ENCODE data around the gene HPS4. TPM values are rescaled to one million over a fixed set of nuclear protein-coding genes. Genes with fewer than 3 reads are reported as not detected.

Gene HPS4
- total RNA-seq, 2 experiments from 2014 or later = 61.6 to 67.0 TPM

- Mint-ChIP-seq H3K36me3 (ENCODE audit: low read depth) (peaks cover 90% of the 10 kb centered on the region), H3K4me3 (no peak overlapping the region), H3K27ac (no peak overlapping the region), H3K27me3 (no peaks in the 10 kb centered on the region), H3K4me1 (ENCODE audit: low read depth) (peaks cover 6% of the 10 kb centered on the region), H3K9me3 (no peaks in the 10 kb centered on the region)
- Histone ChIP-seq H3K9me3 (ENCODE audit: control insufficient read depth in 1 of 2, insufficient read depth in 1 of 2, low read length in 2 of 2) (no peaks in the 10 kb centered on the region), H3K27ac (ENCODE audit: low read depth in 1 of 2, low read length in 2 of 2) (no peak overlapping the region), H3K4me3 (ENCODE audit: low read length) (no peak overlapping the region), H3K4me1 (ENCODE audit: insufficient read depth, low read length) (no peaks in the 10 kb centered on the region), H3K27me3 (ENCODE audit: control insufficient read depth in 1 of 2, insufficient read depth in 2 of 2, low read length in 2 of 2) (no peaks in the 10 kb centered on the region), H3K36me3 (ENCODE audit: insufficient read depth, low read length) (peaks cover 90% of the 10 kb centered on the region)
- intact Hi-C loops (cut with DNase I, micrococcal nuclease) = no loop called here
- ATAC-seq (ENCODE audit: poor library complexity) (no peak), DNase-seq (no peak)
- TF ChIP-seq CTCF (IDR thresholded peaks at IDR 0.05) = no peak
- ChIA-PET CTCF (no interaction called here), POLR2A (interaction anchor here (1.7 kb wide), 1 partner anchor 19 kb away, joined by 6 read pairs; the partner anchor contains the start of genes HPS4 and SRRD)
Observed at GRCh38 chr22:26464312-26464711, 19.3 kb downstream of the HPS4 start.

GRCh38 chr22:26463688-26464087 is 19.9 kb downstream of the HPS4 start:
- no peak overlapping the region for H3K4me3 ChIP-seq (ENCODE audit: low read length)
- TF ChIP-seq CTCF (IDR thresholded peaks at IDR 0.05) = no peak
- no peaks in the 10 kb centered on the region for H3K9me3 Mint-ChIP-seq
- no peaks in the 10 kb centered on the region for H3K27me3 ChIP-seq (ENCODE audit: control insufficient read depth in 1 of 2, insufficient read depth in 2 of 2, low read length in 2 of 2)
- H3K27ac ChIP-seq (ENCODE audit: low read depth in 1 of 2, low read length in 2 of 2) = no peak overlapping the region
- ATAC-seq (ENCODE audit: poor library complexity) (no peak), DNase-seq (no peak)
- peaks cover 88% of the 10 kb centered on the region for H3K36me3 Mint-ChIP-seq (ENCODE audit: low read depth)
- H3K27ac Mint-ChIP-seq = no peak overlapping the region
- H3K4me3 Mint-ChIP-seq = no peak overlapping the region
- peaks cover 6% of the 10 kb centered on the region for H3K4me1 Mint-ChIP-seq (ENCODE audit: low read depth)
- H3K27me3 Mint-ChIP-seq = no peaks in the 10 kb centered on the region
- CTCF ChIA-PET = no interaction called here
- H3K9me3 ChIP-seq (ENCODE audit: control insufficient read depth in 1 of 2, insufficient read depth in 1 of 2, low read length in 2 of 2) = no peaks in the 10 kb centered on the region
- no peaks in the 10 kb centered on the region for H3K4me1 ChIP-seq (ENCODE audit: insufficient read depth, low read length)
- H3K36me3 ChIP-seq (ENCODE audit: insufficient read depth, low read length) = peaks cover 88% of the 10 kb centered on the region
- intact Hi-C loops (cut with DNase I, micrococcal nuclease) = no loop called here
- POLR2A ChIA-PET = interaction anchor here (1.7 kb wide), 1 partner anchor 20 kb away, joined by 6 read pairs; the partner anchor contains the start of genes HPS4 and SRRD

DNA sequence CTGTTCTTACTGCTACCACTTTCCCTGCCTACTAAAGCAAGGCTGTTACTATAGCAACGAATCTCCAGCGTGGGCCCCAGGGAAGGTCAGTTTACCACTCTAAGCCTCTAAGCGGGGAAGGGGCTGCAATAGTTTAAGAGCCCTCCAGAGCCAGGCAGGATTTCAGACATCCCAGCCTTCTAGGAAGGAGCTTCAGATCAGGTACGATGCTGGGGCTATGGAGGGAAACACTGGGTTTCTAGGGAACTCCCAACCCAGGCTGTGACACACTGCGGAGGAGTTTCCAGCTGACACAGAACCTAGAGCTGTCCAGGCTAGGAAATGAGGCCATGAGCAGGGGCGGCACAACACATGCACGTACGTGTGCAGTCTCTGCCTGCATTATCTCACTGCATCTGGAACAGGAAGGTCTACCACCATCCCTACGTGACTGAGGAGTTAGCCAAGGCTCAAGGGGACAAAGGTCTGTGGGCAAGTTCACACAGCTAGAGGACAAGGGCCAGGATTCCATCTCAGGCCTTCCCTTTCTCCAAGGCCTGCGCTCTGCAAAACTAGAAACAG is 20.4 kb downstream of the HPS4 start:
- Mint-ChIP-seq H3K27ac (no peak overlapping the region), H3K4me3 (no peak overlapping the region), H3K27me3 (no peaks in the 10 kb centered on the region), H3K4me1 (ENCODE audit: low read depth) (peaks cover 6% of the 10 kb centered on the region), H3K9me3 (no peaks in the 10 kb centered on the region), H3K36me3 (ENCODE audit: low read depth) (peaks cover 88% of the 10 kb centered on the region)
- Histone ChIP-seq H3K27ac (ENCODE audit: low read depth in 1 of 2, low read length in 2 of 2) (no peak overlapping the region), H3K4me3 (ENCODE audit: low read length) (no peak overlapping the region), H3K27me3 (ENCODE audit: control insufficient read depth in 1 of 2, insufficient read depth in 2 of 2, low read length in 2 of 2) (no peaks in the 10 kb centered on the region), H3K9me3 (ENCODE audit: control insufficient read depth in 1 of 2, insufficient read depth in 1 of 2, low read length in 2 of 2) (no peaks in the 10 kb centered on the region), H3K36me3 (ENCODE audit: insufficient read depth, low read length) (peaks cover 87% of the 10 kb centered on the region), H3K4me1 (ENCODE audit: insufficient read depth, low read length) (no peaks in the 10 kb centered on the region)
- no peak for ATAC-seq (ENCODE audit: poor library complexity)
- no peak for DNase-seq
- no peak for TF ChIP-seq CTCF (IDR thresholded peaks at IDR 0.05)
- CTCF ChIA-PET = no interaction called here
- POLR2A ChIA-PET = interaction anchor here (1.7 kb wide), 1 partner anchor 20 kb away, joined by 6 read pairs; the partner anchor contains the start of genes HPS4 and SRRD
- intact Hi-C loops (cut with DNase I, micrococcal nuclease) = no loop called here

Data from CD4-positive, alpha-beta T cell (primary cell).